ENCODE measurements around the gene ZBTB20. TPM values are rescaled to one million over a fixed set of nuclear protein-coding genes. Genes with fewer than 3 reads are reported as not detected.

Gene ZBTB20
- total RNA-seq, 1 experiment from 2014 or later = 10.7 TPM

DNA sequence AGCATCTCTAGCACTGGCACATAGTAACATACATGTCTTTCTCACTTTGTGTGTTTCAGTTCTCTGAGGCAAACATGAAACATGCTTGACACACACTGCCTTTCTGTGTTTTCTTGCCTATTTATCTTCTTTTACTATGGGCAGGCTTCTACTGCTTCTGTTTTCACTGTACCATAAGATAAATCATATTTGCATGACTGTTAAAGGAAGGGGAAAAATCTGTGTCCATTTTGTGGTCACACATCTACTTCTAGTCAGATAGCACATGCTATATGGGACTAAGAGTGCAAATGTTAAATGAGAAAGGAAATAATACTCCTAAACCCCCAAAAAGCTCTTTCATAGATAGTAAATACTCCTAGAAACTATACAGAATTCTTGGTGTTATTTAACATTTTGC lies 386.4 kb downstream of the ZBTB20 start:
- Mint-ChIP-seq H3K4me1 (ENCODE audit: insufficient read depth, unreplicated experiment) (peaks cover 11% of the 10 kb centered on the region), H3K4me3 (ENCODE audit: unreplicated experiment) (no peak overlapping the region), H3K9me3 (ENCODE audit: unreplicated experiment) (no peaks in the 10 kb centered on the region), H3K27me3 (ENCODE audit: insufficient read depth, unreplicated experiment) (no peaks in the 10 kb centered on the region), H3K36me3 (ENCODE audit: insufficient read depth, unreplicated experiment) (no peaks in the 10 kb centered on the region), H3K27ac (ENCODE audit: low read depth, unreplicated experiment) (no peak overlapping the region)
- intact Hi-C loops (cut with micrococcal nuclease) = no loop called here
- CTCF ChIA-PET = interaction anchor here (0.6 to 0.9 kb wide), 2 partner anchors 37 to 376 kb away, joined by 3 read pairs; no protein-coding TSS in a partner anchor
- POLR2A ChIA-PET = no interaction called here
- no peak for DNase-seq (ENCODE audit: unreplicated experiment)
- TF ChIP-seq, protein P1, sequence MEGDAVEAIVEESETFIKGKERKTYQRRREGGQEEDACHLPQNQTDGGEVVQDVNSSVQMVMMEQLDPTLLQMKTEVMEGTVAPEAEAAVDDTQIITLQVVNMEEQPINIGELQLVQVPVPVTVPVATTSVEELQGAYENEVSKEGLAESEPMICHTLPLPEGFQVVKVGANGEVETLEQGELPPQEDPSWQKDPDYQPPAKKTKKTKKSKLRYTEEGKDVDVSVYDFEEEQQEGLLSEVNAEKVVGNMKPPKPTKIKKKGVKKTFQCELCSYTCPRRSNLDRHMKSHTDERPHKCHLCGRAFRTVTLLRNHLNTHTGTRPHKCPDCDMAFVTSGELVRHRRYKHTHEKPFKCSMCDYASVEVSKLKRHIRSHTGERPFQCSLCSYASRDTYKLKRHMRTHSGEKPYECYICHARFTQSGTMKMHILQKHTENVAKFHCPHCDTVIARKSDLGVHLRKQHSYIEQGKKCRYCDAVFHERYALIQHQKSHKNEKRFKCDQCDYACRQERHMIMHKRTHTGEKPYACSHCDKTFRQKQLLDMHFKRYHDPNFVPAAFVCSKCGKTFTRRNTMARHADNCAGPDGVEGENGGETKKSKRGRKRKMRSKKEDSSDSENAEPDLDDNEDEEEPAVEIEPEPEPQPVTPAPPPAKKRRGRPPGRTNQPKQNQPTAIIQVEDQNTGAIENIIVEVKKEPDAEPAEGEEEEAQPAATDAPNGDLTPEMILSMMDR (IDR thresholded peaks at IDR 0.05; ENCODE audit: unreplicated experiment) = no peak
- BruUV-seq (replicated peaks) = no TSS peak

DNA sequence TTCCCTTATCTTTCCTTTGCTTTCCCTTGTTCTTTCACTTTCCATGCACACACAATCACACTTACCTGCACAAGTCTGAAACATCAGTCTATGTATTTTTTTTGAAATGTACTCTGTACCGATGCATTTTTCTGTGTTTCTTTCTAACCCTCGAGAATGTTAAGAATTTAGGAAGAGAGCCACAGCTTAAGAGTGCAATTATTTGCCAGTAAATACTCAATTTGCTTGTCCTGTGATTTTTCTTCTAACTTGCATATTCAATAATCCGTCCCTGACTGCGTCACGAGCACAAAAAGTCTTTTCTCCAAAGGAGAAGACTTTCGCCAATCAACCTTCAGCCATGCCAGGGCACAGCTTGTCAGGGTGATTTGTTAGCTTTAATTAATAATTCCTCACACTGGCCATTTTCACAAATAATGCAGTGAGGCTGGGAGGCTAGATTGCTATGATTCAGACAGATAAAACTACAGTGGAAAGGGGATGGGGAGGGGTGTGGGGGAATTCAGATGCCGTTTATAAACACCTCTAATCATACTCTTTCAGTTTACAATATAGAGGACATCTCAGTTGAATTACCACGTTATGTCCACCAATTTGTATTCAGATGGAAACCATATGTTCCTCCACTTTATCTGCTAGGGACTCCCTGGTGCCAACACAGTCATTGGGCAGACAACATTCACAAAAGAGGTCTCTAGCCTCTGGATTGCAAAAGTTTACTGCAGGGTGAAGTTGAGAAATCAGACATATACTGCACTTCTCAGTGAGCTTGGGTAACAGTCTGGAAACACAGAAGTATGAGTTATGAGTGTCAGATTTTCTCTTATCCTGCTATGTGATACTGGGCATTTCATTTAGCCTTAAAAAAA lies 388.0 kb downstream of the ZBTB20 start:
- intact Hi-C loops (cut with micrococcal nuclease) = loop anchor here (10.0 kb wide), 1 partner anchor 894 kb away; no protein-coding TSS in a partner anchor

DNA sequence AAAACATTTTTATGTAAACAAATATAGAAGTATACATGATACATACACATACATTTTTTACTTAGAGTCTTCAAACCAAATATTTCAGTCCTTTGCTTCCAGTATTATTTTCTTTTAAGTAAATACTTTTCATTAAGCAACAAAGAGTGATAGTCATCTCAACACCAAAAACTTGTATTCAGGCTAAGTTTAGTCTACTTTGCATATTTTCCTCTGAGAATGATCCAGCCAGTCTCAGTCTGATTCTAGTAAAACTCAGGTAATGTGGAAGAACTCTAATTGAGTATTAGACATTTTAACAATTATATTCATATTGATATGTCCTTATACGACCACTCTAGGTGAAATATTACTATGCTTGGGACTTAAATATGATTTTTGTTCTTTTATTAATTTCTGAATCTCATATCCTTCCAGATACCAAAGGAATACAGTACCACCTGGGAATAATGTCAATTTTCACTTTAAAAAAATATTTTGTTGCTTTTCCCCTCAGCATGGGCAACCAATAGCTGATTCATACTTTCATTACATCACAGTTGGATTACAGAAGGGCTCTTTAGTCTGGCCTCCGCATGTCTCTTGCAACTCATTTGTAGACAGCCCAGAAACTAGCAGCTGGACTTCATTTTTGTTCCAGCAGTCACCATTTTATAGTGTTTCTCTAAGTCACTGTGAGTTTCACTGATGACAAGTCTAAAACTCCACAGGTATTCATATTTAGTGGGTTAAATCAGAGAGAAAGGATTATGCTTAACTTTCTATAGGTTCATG lies 390.4 kb downstream of the ZBTB20 start:
- H3K4me1 Mint-ChIP-seq (ENCODE audit: insufficient read depth, unreplicated experiment) = peaks cover 11% of the 10 kb centered on the region
- H3K27ac Mint-ChIP-seq (ENCODE audit: low read depth, unreplicated experiment) = no peak overlapping the region
- ChIA-PET CTCF (no interaction called here), POLR2A (no interaction called here)
- no peak overlapping the region for H3K4me3 Mint-ChIP-seq (ENCODE audit: unreplicated experiment)
- no peaks in the 10 kb centered on the region for H3K36me3 Mint-ChIP-seq (ENCODE audit: insufficient read depth, unreplicated experiment)
- no peaks in the 10 kb centered on the region for H3K27me3 Mint-ChIP-seq (ENCODE audit: insufficient read depth, unreplicated experiment)
- intact Hi-C loops (cut with micrococcal nuclease) = loop anchor here (10.0 kb wide), 1 partner anchor 892 kb away; no protein-coding TSS in a partner anchor
- BruUV-seq (replicated peaks) = no TSS peak
- TF ChIP-seq, protein P1 (IDR thresholded peaks at IDR 0.05; ENCODE audit: unreplicated experiment) = no peak
- H3K9me3 Mint-ChIP-seq (ENCODE audit: unreplicated experiment) = no peaks in the 10 kb centered on the region
- DNase-seq (ENCODE audit: unreplicated experiment) = no peak

More for the DNA sequence above, 388.0 kb downstream of the ZBTB20 start:
- ChIA-PET CTCF (interaction anchor here (0.6 to 0.8 kb wide), 2 partner anchors 141 to 889 kb away, joined by 3 read pairs; no protein-coding TSS in a partner anchor), POLR2A (no interaction called here)
- no TSS peak for BruUV-seq (replicated peaks)
- H3K27me3 Mint-ChIP-seq (ENCODE audit: insufficient read depth, unreplicated experiment) = no peaks in the 10 kb centered on the region
- TF ChIP-seq, protein P1 (IDR thresholded peaks at IDR 0.05; ENCODE audit: unreplicated experiment) = no peak
- H3K27ac Mint-ChIP-seq (ENCODE audit: low read depth, unreplicated experiment) = peak overlapping the region; percentile 20
- peaks cover 11% of the 10 kb centered on the region for H3K4me1 Mint-ChIP-seq (ENCODE audit: insufficient read depth, unreplicated experiment)
- no peaks in the 10 kb centered on the region for H3K36me3 Mint-ChIP-seq (ENCODE audit: insufficient read depth, unreplicated experiment)
- H3K9me3 Mint-ChIP-seq (ENCODE audit: unreplicated experiment) = no peaks in the 10 kb centered on the region
- DNase-seq (ENCODE audit: unreplicated experiment) = peak; percentile 56
- no peak overlapping the region for H3K4me3 Mint-ChIP-seq (ENCODE audit: unreplicated experiment)

DNA sequence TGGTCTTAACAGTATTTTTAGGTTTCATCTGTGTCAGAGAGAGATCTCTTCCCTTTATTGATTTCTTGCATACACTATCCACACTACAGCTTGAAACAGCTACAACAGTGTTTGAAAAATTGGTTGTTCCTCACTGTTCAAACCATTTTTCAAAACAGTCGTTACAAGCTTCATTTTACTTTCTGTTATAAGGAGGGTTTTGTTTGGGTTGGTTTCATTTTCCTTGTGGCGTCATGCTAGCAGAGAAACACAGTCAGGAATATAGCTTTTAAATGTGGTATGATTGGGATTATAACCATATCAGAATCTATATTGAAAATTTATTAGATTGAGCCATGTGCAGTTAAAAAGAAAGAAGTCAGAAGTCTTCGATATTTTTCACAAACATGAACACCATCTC lies 400.6 kb downstream of the ZBTB20 start:
- DNase-seq (ENCODE audit: unreplicated experiment) = no peak
- H3K9me3 Mint-ChIP-seq (ENCODE audit: unreplicated experiment) = no peaks in the 10 kb centered on the region
- H3K36me3 Mint-ChIP-seq (ENCODE audit: insufficient read depth, unreplicated experiment) = no peaks in the 10 kb centered on the region
- H3K27me3 Mint-ChIP-seq (ENCODE audit: insufficient read depth, unreplicated experiment) = no peaks in the 10 kb centered on the region
- POLR2A ChIA-PET = no interaction called here
- no TSS peak for BruUV-seq (replicated peaks)
- H3K4me1 Mint-ChIP-seq (ENCODE audit: insufficient read depth, unreplicated experiment) = peaks cover 25% of the 10 kb centered on the region
- CTCF ChIA-PET = interaction anchor here (0.7 kb wide), 1 partner anchor 15 kb away, joined by 3 read pairs; no protein-coding TSS in a partner anchor
- H3K4me3 Mint-ChIP-seq (ENCODE audit: unreplicated experiment) = peak overlapping the region; percentile 24
- intact Hi-C loops (cut with micrococcal nuclease) = no loop called here
- TF ChIP-seq, protein P1 (IDR thresholded peaks at IDR 0.05; ENCODE audit: unreplicated experiment) = no peak
- peak overlapping the region; percentile 32 for H3K27ac Mint-ChIP-seq (ENCODE audit: low read depth, unreplicated experiment)

Measured in MCF 10A (cell line).